ENCODE measurements around the gene MX2.
A peak's percentile ranks its signal among the peaks of the same experiment; 100 is the strongest.

Gene MX2

GRCh38 chr21:41407541-41408460 lies 46.0 kb downstream of the MX2 start:
- TF ChIP-seq USF1 (IDR thresholded peaks at IDR 0.05): no peak
- TF ChIP-seq TEAD4 (IDR thresholded peaks at IDR 0.05): no peak
- TF ChIP-seq MAX (IDR thresholded peaks at IDR 0.05): no peak
- no peak for TF ChIP-seq EGR1 (IDR thresholded peaks at IDR 0.05)
- TF ChIP-seq NFIC (IDR thresholded peaks at IDR 0.05): no peak
- TF ChIP-seq REST (IDR thresholded peaks at IDR 0.05; ENCODE audit: low read depth): no peak
- TF ChIP-seq ZBTB7A (IDR thresholded peaks at IDR 0.05; ENCODE audit: low read depth): no peak
- TF ChIP-seq CEBPB (IDR thresholded peaks at IDR 0.05): no peak
- TF ChIP-seq YY1 (IDR thresholded peaks at IDR 0.05; ENCODE audit: low read depth): no peak
- no peak for TF ChIP-seq TCF12 (IDR thresholded peaks at IDR 0.05; ENCODE audit: low read depth)
- no peak for TF ChIP-seq RAD21 (IDR thresholded peaks at IDR 0.05; ENCODE audit: low read depth)
- no peak for TF ChIP-seq TAF1 (IDR thresholded peaks at IDR 0.05; ENCODE audit: low read depth)
- no peak for TF ChIP-seq FOXM1 (IDR thresholded peaks at IDR 0.05; ENCODE audit: borderline replicate concordance, low read depth)
- TF ChIP-seq EP300 (IDR thresholded peaks at IDR 0.05; ENCODE audit: borderline replicate concordance): no peak
- no peak for TF ChIP-seq CREB1 (IDR thresholded peaks at IDR 0.05; ENCODE audit: low read depth)

GRCh38 chr21:41410361-41410760 lies 48.5 kb downstream of the MX2 start:
- TF ChIP-seq CREB1 (IDR thresholded peaks at IDR 0.05; ENCODE audit: low read depth): no peak
- no peak for TF ChIP-seq EGR1 (IDR thresholded peaks at IDR 0.05)
- no peak for TF ChIP-seq MAX (IDR thresholded peaks at IDR 0.05)
- TF ChIP-seq EP300 (IDR thresholded peaks at IDR 0.05; ENCODE audit: borderline replicate concordance): no peak
- no peak for TF ChIP-seq CEBPB (IDR thresholded peaks at IDR 0.05)
- no peak for TF ChIP-seq RAD21 (IDR thresholded peaks at IDR 0.05; ENCODE audit: low read depth)
- TF ChIP-seq YY1 (IDR thresholded peaks at IDR 0.05; ENCODE audit: low read depth): no peak
- no peak for TF ChIP-seq TCF12 (IDR thresholded peaks at IDR 0.05; ENCODE audit: low read depth)
- no peak for TF ChIP-seq USF1 (IDR thresholded peaks at IDR 0.05)
- no peak for TF ChIP-seq FOXM1 (IDR thresholded peaks at IDR 0.05; ENCODE audit: borderline replicate concordance, low read depth)
- TF ChIP-seq TAF1 (IDR thresholded peaks at IDR 0.05; ENCODE audit: low read depth): no peak

- TF ChIP-seq EP300 (IDR thresholded peaks at IDR 0.05; ENCODE audit: borderline replicate concordance) (no peak), CREB1 (IDR thresholded peaks at IDR 0.05; ENCODE audit: low read depth) (no peak), MAX (IDR thresholded peaks at IDR 0.05) (no peak), RAD21 (IDR thresholded peaks at IDR 0.05; ENCODE audit: low read depth) (no peak), TEAD4 (IDR thresholded peaks at IDR 0.05) (no peak), FOXM1 (IDR thresholded peaks at IDR 0.05; ENCODE audit: borderline replicate concordance, low read depth) (no peak)
Measured at GRCh38 chr21:41410767-41411448, 49.1 kb downstream of the MX2 start.

GRCh38 chr21:41411449-41412089 lies 49.7 kb downstream of the MX2 start:
- TF ChIP-seq REST (IDR thresholded peaks at IDR 0.05; ENCODE audit: low read depth) (no peak; the same call in 1 of the 2 replicates), NFIC (IDR thresholded peaks at IDR 0.05) (peak; percentile 40; the same call in 1 of the 2 replicates)

- TF ChIP-seq YY1 (IDR thresholded peaks at IDR 0.05; ENCODE audit: low read depth): no peak
- no peak for TF ChIP-seq TEAD4 (IDR thresholded peaks at IDR 0.05)
- no peak for TF ChIP-seq RAD21 (IDR thresholded peaks at IDR 0.05; ENCODE audit: low read depth)
- TF ChIP-seq EP300 (IDR thresholded peaks at IDR 0.05; ENCODE audit: borderline replicate concordance): no peak
- TF ChIP-seq NFIC (IDR thresholded peaks at IDR 0.05): no peak
- TF ChIP-seq ZBTB7A (IDR thresholded peaks at IDR 0.05; ENCODE audit: low read depth): no peak
- TF ChIP-seq MAX (IDR thresholded peaks at IDR 0.05): no peak
- TF ChIP-seq FOXM1 (IDR thresholded peaks at IDR 0.05; ENCODE audit: borderline replicate concordance, low read depth): no peak
- TF ChIP-seq TAF1 (IDR thresholded peaks at IDR 0.05; ENCODE audit: low read depth): no peak
Measured at GRCh38 chr21:41418393-41418792, 56.6 kb downstream of the MX2 start.

All from Ishikawa (cell line).